ENCODE measurements around the gene ATP10A.

The ATP10A gene

DNA sequence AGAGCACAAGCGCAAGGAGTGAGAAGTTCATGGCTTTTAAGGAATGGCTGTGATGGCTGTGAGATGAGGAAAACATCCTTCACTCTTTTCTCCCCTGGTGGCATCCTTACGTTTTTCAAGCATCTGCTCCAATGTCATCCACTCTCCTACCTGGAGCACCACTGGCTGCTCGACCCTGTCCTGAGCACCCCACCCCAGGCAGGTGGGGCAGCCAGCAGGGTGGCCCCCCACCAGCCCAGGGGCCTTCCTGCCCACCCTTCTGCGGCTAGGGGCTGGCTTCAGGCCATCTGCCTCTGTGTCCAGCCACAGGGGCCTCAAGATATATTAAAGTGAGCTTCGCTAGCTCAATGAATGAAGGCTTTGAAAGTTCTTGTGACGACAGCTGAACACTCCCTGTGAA, 56.1 kb downstream of the ATP10A start:
- ATAC-seq, result no peak
- no peak for TF ChIP-seq ESRRG (CRISPR knock-in tag; IDR thresholded peaks at IDR 0.05)
- no peak for TF ChIP-seq RARB (CRISPR knock-in tag; IDR thresholded peaks at IDR 0.05)
- no peak for TF ChIP-seq BACH2 (CRISPR knock-in tag; IDR thresholded peaks at IDR 0.05; ENCODE audit: borderline replicate concordance)
- TF ChIP-seq, protein P1, sequence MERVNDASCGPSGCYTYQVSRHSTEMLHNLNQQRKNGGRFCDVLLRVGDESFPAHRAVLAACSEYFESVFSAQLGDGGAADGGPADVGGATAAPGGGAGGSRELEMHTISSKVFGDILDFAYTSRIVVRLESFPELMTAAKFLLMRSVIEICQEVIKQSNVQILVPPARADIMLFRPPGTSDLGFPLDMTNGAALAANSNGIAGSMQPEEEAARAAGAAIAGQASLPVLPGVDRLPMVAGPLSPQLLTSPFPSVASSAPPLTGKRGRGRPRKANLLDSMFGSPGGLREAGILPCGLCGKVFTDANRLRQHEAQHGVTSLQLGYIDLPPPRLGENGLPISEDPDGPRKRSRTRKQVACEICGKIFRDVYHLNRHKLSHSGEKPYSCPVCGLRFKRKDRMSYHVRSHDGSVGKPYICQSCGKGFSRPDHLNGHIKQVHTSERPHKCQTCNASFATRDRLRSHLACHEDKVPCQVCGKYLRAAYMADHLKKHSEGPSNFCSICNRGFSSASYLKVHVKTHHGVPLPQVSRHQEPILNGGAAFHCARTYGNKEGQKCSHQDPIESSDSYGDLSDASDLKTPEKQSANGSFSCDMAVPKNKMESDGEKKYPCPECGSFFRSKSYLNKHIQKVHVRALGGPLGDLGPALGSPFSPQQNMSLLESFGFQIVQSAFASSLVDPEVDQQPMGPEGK (CRISPR knock-in tag; IDR thresholded peaks at IDR 0.05; ENCODE audit: borderline replicate concordance), result no peak
- TF ChIP-seq ZNF70 (CRISPR knock-in tag; IDR thresholded peaks at IDR 0.05), result no peak
- no peak for TF ChIP-seq TCF4 (CRISPR knock-in tag; IDR thresholded peaks at IDR 0.05; ENCODE audit: borderline replicate concordance)
- no peak for TF ChIP-seq CSDC2 (CRISPR knock-in tag; IDR thresholded peaks at IDR 0.05)
- TF ChIP-seq PPARA (CRISPR knock-in tag; IDR thresholded peaks at IDR 0.05; ENCODE audit: borderline replicate concordance), result no peak
- no peak for TF ChIP-seq ZFP3 (CRISPR knock-in tag; IDR thresholded peaks at IDR 0.05)
- TF ChIP-seq ARNTL (CRISPR knock-in tag; IDR thresholded peaks at IDR 0.05; ENCODE audit: borderline replicate concordance, low read depth), result no peak
- TF ChIP-seq ISL1 (CRISPR knock-in tag; IDR thresholded peaks at IDR 0.05), result no peak

DNA sequence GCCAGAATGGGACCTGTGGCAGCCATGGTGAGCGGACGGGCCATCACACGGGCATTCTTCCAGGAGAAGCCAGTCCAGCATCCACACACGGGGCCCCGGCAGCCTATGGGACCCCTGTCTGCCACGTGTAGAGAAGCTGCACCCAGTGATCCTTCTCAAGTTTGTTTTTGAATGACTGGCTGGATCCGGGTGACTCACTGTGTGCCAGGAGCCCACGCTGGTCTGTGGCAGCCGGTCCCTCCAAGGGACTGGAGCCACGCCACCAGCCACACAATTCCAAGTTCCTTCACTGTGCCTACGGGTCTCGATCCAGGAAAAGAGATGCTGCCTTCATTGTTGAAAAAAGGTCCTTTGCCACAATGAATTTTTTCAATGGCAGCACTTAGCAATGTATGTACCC, 58.1 kb downstream of the ATP10A start:
- no peak for ATAC-seq
- no peak for TF ChIP-seq SNAI2 (CRISPR knock-in tag; IDR thresholded peaks at IDR 0.05)
- TF ChIP-seq, protein P2, sequence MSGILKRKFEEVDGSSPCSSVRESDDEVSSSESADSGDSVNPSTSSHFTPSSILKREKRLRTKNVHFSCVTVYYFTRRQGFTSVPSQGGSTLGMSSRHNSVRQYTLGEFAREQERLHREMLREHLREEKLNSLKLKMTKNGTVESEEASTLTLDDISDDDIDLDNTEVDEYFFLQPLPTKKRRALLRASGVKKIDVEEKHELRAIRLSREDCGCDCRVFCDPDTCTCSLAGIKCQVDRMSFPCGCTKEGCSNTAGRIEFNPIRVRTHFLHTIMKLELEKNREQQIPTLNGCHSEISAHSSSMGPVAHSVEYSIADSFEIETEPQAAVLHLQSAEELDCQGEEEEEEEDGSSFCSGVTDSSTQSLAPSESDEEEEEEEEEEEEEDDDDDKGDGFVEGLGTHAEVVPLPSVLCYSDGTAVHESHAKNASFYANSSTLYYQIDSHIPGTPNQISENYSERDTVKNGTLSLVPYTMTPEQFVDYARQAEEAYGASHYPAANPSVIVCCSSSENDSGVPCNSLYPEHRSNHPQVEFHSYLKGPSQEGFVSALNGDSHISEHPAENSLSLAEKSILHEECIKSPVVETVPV (CRISPR knock-in tag; IDR thresholded peaks at IDR 0.05), result no peak
- TF ChIP-seq, protein P3, sequence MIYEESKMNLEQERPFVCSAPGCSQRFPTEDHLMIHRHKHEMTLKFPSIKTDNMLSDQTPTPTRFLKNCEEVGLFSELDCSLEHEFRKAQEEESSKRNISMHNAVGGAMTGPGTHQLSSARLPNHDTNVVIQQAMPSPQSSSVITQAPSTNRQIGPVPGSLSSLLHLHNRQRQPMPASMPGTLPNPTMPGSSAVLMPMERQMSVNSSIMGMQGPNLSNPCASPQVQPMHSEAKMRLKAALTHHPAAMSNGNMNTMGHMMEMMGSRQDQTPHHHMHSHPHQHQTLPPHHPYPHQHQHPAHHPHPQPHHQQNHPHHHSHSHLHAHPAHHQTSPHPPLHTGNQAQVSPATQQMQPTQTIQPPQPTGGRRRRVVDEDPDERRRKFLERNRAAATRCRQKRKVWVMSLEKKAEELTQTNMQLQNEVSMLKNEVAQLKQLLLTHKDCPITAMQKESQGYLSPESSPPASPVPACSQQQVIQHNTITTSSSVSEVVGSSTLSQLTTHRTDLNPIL (CRISPR knock-in tag; IDR thresholded peaks at IDR 0.05; ENCODE audit: low read depth), result no peak
- TF ChIP-seq, protein P4, sequence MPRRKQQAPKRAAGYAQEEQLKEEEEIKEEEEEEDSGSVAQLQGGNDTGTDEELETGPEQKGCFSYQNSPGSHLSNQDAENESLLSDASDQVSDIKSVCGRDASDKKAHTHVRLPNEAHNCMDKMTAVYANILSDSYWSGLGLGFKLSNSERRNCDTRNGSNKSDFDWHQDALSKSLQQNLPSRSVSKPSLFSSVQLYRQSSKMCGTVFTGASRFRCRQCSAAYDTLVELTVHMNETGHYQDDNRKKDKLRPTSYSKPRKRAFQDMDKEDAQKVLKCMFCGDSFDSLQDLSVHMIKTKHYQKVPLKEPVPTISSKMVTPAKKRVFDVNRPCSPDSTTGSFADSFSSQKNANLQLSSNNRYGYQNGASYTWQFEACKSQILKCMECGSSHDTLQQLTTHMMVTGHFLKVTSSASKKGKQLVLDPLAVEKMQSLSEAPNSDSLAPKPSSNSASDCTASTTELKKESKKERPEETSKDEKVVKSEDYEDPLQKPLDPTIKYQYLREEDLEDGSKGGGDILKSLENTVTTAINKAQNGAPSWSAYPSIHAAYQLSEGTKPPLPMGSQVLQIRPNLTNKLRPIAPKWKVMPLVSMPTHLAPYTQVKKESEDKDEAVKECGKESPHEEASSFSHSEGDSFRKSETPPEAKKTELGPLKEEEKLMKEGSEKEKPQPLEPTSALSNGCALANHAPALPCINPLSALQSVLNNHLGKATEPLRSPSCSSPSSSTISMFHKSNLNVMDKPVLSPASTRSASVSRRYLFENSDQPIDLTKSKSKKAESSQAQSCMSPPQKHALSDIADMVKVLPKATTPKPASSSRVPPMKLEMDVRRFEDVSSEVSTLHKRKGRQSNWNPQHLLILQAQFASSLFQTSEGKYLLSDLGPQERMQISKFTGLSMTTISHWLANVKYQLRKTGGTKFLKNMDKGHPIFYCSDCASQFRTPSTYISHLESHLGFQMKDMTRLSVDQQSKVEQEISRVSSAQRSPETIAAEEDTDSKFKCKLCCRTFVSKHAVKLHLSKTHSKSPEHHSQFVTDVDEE (CRISPR knock-in tag; IDR thresholded peaks at IDR 0.05), result no peak
- no peak for TF ChIP-seq PPARA (CRISPR knock-in tag; IDR thresholded peaks at IDR 0.05; ENCODE audit: borderline replicate concordance)
- no peak for TF ChIP-seq ZC3H10 (CRISPR knock-in tag; IDR thresholded peaks at IDR 0.05)
- TF ChIP-seq ZNF8 (CRISPR knock-in tag; IDR thresholded peaks at IDR 0.05), result no peak
- TF ChIP-seq, protein P1 (CRISPR knock-in tag; IDR thresholded peaks at IDR 0.05; ENCODE audit: borderline replicate concordance), result no peak
- no peak for TF ChIP-seq ESRRG (CRISPR knock-in tag; IDR thresholded peaks at IDR 0.05)
- no peak for TF ChIP-seq TOX (CRISPR knock-in tag; IDR thresholded peaks at IDR 0.05; ENCODE audit: borderline replicate concordance)
- TF ChIP-seq ARNTL (CRISPR knock-in tag; IDR thresholded peaks at IDR 0.05; ENCODE audit: borderline replicate concordance, low read depth), result no peak
- TF ChIP-seq, protein P5, sequence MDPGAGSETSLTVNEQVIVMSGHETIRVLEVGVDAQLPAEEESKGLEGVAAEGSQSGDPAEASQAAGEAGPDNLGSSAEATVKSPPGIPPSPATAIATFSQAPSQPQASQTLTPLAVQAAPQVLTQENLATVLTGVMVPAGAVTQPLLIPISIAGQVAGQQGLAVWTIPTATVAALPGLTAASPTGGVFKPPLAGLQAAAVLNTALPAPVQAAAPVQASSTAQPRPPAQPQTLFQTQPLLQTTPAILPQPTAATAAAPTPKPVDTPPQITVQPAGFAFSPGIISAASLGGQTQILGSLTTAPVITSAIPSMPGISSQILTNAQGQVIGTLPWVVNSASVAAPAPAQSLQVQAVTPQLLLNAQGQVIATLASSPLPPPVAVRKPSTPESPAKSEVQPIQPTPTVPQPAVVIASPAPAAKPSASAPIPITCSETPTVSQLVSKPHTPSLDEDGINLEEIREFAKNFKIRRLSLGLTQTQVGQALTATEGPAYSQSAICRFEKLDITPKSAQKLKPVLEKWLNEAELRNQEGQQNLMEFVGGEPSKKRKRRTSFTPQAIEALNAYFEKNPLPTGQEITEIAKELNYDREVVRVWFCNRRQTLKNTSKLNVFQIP (CRISPR knock-in tag; IDR thresholded peaks at IDR 0.05; ENCODE audit: borderline replicate concordance, low read depth), result no peak

DNA sequence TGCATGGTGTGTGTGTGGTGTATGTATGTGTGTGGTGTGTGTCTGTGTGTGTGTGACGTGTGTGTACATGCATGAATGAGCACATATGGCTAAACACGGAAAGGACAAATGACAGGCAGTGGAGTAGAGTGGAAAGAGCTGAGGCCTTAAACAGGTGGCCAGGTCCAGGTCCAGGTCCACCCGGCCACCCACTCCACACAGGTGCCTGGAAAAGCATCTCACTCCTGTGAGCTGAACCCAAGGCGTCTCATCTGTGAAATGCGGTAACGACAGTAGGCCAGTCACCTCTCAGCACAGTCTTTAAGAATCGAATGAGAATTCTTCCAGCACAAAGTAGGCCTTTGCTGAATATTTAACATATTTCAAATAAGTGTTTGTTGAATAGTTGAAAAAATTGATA, 58.7 kb downstream of the ATP10A start:
- TF ChIP-seq BACH2 (CRISPR knock-in tag; IDR thresholded peaks at IDR 0.05; ENCODE audit: borderline replicate concordance), result no peak
- no peak for TF ChIP-seq SNAI2 (CRISPR knock-in tag; IDR thresholded peaks at IDR 0.05)
- no peak for TF ChIP-seq RARB (CRISPR knock-in tag; IDR thresholded peaks at IDR 0.05)
- no peak for TF ChIP-seq TOX (CRISPR knock-in tag; IDR thresholded peaks at IDR 0.05; ENCODE audit: borderline replicate concordance)
- TF ChIP-seq, protein P5 (CRISPR knock-in tag; IDR thresholded peaks at IDR 0.05; ENCODE audit: borderline replicate concordance, low read depth), result no peak
- TF ChIP-seq ZNF70 (CRISPR knock-in tag; IDR thresholded peaks at IDR 0.05), result no peak
- no peak for ATAC-seq
